NCI-H748 treated with DMSO at 0.1 percent for 48 hours (cell line): ENCODE data around the gene JPH2.

ENCODE experiments used
- DNase-seq: peaks from one replicate; lab custom pipeline; 2025; lab: John Stamatoyannopoulos, UW

JPH2 gene

DNA sequence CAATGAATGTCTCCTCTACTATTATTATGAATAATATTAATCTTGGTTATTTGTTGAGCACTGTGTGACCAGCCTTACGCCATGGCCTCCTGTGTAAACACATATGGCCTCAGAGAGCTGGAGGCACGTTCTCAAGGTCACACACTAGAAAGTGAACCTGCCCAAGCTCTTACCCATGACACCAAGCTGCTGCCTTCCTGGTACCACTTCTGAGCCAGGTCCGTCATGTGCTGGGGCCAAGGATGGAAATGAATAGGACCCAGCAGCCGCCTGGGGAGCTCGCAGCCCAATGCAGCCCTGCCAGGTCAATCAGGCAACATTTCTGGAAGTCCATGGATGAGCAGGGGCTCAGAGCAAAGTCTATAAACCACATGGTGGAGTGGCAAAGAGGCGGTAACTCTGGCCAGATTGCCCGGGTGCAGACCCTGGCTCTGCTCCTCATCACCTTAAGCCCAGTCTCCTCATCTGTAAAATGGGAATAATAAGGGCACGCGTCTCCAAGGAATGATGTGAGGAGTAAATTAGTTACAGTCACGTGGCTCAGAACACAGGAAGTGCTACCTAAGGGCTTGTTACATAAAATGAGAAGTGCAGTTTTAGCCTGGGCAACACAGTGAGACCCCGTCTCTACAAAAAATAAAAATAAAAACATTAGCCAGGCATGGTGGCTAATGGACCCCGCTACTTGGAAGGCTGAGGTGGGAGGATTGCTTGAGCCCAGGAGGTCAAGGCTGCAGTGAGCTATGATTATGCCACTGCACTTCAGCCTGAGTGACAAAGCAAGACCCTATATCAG is 61.5 kb downstream of the JPH2 start:
- no peak for DNase-seq

DNA sequence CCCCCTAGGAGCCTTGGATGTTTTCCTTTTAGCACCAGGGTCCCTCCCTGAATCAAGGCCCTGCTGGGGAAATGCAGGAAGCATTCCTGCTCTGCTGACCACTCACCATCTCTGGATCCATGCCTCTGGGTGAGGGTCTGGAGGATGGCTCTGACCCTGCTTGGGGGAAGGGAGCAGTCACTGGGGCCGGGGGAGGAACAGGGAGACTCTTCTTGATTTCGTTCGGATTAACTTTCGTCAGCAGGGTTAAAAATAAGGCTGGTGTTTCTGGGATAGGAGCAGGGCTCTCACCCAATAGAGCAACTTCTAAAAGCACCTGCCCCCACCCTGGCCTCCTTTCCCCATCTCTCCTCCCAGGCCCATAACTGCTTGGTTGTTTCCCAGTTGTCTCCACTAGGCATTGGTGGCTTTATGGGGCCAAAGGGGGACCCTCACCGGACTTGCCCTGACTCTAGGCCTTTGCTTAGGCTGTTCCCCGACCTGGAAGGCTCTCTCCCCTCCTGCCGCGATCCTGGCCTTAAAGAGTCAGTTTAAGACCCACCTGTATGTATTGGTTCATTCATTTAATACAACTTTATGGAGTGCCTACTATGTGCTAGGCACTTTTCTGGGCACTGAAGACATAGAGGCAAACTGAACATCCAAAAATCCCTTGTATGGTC is 63.0 kb downstream of the JPH2 start:
- no peak for DNase-seq

DNA sequence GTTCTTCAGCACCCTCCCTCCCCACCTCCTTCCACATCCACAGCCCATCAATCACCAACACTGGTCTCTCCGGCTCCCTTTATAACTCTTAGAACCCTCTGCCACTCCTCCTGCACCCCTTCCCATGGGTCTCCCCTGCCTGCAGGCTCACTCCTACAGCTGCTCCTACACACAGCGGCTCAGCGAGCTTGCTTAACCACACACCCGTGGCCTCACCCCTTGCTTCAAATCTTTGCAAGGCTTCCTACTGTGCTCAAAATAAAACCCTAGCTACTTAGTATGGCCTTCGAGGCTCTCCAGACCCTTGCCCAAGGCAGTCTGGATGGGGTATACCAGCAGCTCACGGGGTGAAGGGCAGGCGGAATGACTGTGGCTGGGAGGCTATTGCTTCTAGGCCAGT is 63.7 kb downstream of the JPH2 start:
- no peak for DNase-seq

DNA sequence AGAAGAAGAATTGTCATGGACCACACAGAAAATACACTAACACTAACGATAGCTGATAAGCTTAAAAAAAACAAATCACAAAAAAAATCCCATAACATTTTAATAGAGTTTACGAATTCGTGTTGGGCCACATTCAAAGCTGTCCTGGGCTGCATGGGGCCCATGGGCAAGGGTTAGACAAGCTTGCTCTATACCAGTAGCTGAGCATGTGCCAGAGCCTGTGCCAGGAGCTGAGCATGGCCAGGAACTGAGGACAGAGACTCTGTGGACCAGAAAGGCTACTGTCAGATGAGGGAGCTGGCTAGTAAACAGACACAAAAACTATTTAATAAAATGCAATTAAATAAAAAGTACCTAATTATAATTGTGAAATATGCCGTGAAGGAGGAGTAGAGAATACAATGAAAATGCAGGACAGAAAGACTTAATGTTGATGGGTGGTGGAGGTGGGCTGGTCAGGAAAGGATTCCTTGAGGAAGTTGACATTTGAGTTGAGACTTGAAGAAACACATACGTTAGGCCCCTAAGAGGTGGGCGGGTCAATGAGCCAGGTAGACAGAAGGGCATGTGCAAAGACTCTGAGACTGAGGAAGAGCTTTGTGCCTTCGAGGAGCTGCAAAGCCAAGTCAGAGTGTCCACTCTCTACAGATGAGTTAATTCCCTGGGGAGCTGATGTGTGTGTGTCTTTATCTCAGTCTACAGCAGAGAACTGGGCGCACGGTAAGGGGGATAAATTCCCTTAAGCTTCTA is 66.1 kb downstream of the JPH2 start:
- DNase-seq: no peak

DNA sequence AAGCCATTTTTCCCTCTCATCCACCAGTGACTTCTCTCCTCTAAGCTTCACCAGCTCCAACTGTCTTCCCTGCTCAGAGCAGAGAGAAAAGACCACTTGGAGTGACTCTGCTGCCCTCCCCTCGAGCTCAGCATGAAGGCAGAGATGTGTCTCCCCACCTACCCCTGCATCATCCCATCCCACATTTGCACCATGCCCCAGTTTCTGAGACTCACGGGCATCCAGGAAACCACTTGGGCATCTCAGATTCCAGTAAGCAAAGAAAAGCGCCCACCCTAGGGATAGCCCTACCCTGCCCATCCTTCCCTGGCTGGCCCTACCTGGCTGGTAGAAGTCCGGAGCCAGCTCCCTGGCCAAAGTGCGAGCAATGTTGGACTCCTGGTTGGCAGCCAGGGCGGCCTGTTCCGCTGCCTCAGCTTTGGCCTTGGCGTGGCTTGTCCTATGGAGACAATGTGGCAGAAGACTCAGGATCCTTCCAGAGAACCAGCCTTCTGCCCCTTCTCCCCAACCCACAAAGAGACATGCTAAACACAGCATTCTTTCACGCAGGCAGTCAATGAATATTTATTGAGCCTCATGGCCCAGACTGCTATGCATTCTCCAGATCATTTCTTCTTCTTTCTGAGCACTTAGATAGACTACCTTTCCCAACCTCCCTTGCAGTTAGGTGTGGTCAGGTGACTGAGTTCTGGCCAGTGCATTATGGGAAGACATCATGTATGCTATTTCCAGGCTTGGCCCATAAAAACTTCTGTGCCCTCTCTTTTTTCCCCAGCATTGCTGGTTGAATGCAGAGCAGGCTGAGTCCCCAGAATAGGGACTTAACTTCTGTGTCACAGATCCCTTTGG is 68.6 kb downstream of the JPH2 start:
- DNase-seq: no peak

DNA sequence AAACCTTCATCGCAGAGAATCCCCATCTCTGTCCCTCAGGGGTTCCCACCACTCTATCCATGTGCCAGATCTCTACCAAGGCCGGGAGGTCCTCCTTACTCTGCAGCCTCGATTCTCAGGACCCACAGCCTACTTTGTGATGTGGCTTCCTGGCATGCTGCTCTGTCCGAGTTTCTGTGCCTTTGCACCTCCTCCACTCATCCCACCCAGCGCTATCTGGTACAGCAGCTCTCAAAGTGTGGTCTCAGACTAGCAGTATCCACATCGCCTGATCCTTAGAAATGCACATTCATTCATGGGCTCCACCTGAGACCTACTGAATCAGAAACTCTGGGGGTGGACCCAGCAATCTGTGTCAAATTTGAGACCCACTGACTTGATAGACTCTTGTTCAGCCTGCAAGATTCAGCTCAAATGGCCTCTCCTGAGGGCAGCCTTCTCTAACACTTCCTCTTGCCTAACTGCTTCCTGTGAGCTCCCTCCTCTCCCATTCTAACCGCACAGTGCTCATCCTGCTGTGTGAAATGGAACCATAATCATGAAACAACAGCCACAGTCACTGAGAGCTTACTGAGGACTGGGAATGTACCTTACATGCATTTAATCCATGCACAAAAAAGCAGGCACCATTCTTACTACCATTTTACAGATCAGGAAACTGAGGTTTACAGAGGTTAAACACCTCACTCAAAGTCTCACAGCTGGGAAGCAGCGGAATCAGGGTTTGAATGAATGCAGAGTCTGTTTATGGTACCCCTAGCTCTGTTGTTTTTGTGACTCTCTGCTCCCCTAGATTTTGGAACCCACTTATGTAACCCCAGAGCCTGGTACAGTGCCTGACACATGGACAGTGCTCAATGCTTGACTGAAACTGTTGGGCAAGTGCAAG is 69.4 kb downstream of the JPH2 start:
- DNase-seq: no peak

DNA sequence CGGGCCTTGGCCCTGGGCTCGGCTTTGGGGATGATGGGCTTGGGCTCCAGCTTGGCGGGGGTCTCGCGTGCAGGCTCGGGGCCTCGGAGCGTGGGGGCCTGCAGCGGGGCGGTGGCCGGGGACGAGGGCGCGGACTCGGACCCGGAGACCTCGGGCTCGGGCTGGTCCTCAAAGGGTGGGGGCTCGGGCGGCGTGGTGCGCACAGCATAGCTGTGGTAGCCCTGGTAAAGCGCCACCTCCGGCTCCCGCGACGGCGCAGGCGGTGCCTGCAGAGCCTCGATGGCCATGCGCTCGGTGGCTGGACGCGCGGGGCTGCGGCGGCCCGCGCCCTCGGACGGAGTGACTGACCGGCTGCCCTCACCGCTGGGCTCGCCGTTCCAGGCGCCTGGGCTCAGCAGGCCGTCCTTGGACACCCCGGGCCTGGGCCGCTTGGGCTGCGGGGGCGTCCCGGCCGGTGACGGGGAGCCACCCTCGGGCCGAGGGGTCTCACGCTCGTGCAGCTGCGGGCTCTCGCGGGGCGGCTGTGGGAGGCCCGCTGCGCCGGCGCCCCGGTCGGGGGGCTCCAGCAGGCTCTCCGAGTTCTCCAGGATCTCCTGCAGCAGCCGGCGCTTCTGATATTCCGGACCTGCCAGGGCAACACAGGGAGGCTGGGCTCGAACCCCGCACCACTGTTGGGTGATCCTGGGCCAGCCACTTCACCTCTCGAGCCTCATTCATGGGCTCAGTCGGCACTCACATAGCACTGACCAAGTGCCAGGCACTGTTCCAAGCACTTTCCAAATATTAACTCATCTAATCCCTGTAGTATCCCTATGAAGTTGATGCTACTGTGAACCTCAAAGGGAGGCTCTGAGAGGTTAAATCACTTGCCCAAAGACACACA is 71.0 kb downstream of the JPH2 start:
- no peak for DNase-seq

DNA sequence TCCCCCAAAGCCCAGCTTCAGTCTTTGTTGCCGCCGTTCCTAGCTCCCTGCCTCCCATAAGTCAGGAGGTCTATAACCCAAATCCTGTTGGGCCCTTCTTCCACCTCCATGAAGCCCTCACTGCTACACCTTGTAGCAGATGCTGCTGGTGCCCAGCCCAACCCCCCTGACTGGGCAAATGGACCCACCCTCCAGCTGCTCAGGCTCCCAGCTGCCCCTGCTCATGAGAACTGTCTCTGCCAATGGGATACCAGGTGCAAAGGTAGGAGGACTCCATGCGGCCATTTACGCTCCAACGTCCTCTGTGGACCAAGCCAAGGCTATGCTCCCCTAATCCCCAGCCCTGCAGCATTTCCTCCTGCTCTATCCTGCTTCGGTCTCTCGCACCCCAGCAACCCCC is 71.8 kb downstream of the JPH2 start:
- no peak for DNase-seq

DNA sequence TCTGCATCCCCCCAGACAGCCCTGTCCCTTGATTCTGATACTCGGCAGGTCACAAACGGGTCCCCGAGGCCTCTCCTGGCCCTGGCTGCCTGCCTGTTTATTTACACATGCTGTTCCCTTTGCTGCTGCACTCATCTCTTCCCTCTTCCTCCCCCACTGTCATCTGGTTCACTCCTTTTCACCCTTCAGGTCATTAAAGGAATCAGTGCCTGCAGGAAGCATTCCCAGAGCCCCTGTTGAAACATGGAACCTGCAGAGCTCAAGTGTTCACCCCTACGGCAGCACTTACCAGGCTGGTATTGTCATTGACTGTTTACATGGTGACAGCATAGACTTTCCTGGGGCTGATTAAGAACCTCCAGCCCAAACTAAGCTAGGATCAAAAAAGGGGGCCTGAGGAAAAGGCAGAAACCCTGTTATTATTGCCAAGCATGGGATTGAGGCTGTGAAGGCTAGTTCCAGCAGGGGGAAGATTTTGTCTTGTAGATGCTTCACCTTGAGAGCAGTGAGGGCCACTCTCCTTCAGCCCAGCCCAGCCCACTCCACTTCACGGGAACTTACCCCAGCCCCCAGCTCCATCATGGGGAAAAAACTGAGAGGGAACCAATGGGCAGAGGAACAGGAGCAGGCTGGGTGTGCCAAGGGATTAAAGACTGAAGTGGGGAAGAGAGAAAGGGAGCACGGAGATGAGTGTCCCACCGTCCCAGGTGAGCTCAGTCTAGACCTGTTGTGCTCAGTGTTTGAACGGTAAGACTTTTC is 73.2 kb downstream of the JPH2 start:
- no peak for DNase-seq

DNA sequence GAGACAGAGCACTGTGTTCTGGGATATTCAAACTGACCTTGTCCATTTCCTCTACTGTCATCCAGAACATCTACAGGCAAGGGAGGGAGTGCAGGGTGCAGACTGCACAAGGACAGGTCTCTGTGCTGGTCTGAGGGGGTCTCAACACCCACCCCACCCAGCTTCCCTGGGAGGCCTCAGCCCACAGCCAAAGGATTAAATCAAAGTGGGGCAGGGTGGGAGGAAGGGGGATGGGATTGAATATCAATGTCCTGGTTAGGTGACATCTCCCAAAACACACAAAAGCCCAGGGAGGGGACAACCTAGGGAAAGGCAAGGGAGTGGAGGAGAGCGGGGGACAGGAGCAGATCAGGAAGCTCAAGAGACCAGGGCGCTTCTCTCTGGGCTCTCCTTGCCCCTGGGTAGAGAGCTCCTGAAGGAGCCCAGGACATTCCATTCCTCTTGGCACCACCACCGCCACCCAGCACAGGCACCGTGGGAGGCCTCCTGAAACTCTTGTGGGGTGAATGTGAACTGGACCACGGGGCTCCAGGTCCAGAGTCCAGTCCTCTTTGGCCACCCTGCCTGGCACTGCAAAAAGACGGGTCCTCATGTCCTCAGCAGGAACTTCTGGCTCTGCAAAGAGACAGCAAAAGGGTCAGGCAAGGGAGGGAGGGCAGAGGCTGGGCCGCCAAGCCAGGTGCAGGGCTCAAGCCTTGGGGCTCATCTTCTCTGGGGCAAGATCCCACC is 73.9 kb downstream of the JPH2 start:
- DNase-seq: no peak

DNA sequence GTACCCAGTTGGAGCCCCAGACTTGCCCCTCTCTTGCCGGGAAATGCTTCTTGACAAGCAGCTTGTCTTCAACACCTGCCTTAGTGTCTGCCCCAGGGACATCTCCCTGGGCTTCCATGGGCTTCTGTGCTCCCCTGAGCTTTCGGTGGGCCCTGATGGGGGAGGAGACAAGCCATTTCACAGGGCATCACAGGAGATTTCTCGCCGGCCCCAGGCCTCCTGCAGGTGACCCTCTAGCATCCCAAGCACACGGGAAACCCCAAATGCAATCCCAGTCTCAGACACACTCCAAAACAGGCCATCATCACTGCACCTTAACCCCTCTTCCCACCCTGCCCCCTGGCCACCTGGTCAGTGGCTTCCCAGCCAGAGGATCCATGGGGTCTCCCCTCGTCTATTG is 74.5 kb downstream of the JPH2 start:
- no peak for DNase-seq

DNA sequence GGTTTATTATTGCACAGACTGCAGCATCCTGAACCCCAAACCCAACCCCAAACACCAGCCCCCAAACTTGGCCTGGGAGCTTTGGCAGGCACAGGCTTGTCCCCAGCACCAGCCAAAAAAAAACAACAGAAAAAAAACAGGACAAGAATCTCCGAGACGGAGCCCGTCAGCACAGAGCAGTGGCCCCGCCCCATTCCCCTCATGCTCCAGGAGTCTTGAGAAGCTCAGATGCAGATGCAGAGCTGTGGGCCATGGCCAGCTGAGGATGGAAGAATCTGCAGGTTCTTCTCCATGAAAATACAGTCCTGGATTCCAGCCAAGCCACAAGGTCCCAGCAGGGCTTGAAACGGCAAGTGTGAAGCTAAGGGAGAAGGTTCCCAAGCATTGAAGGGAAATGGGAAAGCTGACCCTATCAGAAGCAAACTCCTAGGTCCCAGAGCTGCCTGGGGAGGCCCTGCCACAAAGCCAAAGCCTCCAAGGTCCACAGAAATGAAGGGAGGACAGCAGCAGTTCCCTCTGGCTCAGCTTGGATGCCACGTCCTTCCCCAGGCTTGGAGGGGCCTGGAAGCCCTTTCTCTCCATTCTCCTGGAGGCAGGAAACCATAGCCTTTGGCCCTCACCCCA is 75.2 kb downstream of the JPH2 start:
- DNase-seq: no peak

DNA sequence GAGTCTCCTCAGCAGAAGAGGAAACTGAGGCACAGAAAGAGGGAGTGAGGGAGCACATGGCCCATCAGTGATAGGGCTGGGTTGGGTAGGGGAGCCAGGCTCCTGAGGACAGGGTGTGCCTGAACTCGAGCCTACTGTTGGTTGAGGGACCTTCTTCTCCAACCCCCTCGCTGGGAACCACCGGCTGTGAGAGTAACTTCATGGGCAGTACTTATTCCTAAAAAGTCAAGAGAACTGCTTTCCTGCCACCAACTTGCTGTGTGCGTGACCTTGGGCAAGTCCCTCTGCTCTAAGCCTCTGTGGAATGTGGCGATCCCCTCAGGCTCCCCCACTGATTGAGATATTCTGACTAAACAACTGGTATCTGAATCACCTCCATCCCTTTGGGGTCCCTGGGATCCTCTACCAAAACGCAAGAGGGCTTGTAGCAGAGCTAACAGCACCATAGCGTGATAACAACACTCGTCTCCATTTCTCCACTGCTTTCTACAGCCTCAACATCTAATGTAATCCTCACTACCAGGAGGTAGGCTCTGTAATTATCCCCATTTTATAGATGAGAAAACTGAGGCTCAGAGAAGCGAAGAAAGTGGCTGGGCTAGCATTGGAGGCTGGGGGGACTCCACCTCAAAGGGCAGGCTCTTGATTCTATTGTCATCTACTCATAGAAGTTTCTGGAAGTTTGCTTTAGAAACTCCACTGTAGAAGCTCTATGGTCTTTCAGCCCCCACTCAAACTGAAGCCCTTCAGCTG is 76.0 kb downstream of the JPH2 start:
- DNase-seq: no peak

DNA sequence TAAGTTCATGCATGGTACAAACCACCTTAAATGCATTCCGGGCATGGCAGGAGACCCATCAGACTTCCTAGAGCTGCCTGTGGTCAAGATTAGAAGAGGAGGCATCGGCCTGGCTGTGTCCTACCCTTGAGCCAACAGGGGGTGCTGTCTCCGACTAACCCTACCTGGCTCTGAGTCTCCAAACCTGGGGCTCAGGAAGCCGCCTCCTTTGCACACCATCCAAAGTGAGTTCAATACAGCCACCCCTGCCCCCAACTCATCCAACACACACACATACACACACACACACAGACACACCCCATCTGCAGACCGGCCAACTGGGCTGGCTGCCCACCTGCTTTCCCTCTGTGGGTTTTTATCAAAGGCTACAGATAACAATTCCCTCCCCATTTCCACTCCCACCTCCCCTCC is 77.0 kb downstream of the JPH2 start:
- no peak for DNase-seq

DNA sequence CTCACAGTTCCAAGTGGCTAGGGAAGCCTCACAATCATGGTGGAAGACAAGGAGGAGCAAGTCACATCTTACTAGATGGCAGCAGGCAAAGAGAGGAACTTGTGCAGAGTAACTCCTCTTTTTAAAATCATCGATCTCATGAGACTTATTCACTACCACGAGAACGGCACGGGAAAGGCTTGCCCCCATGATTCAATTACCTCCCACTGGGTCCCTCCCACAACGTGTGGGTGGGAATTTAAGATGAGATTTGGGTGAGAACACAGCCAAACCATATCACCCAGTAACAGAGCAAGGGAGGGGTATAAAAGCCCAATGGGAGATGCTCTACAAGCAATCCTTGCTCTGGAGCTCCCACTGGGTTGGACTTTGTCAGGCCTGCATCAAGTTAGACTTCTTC is 80.4 kb downstream of the JPH2 start:
- no peak for DNase-seq

DNA sequence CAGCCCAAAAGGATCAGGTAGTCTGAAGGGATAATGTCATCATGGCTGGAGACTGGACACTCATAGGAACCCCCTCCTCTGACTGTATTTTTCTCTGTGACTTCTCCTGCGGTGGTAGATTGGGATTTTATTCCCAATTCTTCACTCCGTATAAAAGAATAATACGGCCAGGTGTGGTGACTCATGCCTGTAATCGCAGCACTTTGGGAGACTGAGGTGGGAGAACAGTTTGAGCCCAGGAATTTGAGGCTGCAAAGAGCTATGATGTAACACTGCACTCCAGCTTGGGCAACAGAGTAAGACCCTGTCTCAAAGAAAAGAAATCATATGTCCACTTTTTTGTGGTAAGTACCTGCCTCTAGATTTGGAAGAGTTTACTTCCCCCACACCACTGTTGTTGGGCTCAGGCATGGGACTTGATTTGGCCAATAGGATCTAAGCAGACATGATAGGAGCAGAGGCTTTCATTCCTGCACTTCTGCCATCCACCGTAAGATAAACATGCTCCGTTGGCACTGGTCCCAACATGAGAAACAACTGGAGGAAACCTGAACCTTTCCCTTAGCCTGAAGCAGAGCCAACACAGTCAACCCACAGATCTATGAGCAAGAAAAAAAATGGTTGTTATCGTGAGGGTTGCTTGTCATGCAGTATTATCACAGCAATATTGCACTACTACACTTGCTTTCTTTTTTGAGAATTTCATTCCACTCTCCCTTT is 82.0 kb downstream of the JPH2 start:
- no peak for DNase-seq

DNA sequence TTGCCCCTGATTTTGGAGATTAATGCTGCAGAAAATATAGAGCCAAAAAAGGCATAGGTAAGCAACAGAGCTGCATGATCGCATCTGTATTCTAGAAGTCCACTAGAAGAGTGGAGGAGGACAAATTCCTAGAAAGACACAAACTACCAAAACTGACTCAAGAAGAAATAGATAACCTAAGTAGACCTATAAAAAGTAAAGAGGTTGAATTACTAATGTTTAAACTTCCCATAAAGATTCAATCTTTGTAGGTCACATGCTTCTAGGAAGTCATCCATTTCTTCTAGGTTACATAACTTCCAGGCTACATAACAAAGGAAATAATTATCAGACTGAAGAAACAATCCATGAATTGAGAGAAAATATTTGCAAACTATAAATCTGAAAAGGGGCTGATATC is 84.4 kb downstream of the JPH2 start:
- no peak for DNase-seq
